ENCODE data around the gene NCKAP5L.

The NCKAP5L gene

GRCh38 chr12:49741882-49742620 lies 86.2 kb downstream of the NCKAP5L start:
- TF ChIP-seq CTCF (IDR thresholded peaks at IDR 0.05; ENCODE audit: low read depth, low read length, missing control alignments), result no peak
- H3K4me3 ChIP-seq (ENCODE audit: low read depth, low read length), result peak overlapping the region; percentile 58
- peak; percentile 69 for DNase-seq (ENCODE audit: low read depth)
- in situ Hi-C loops (cut with HindIII; ENCODE audit: low sequenced_read_pairs), result no loop called here
